Neural cell (in vitro differentiated cells): ENCODE results near the gene BRD3OS.

Source experiments
- EP300 ChIP-seq: fragments of 450-650 bp; conservative IDR thresholded peaks from 2 replicates; pipeline ENCODE4 v1.6.1; 2014; ENCODE audit warnings: antibody characterized with exemption, mild to moderate bottlenecking, moderate library complexity; ENCODE audit not compliant: poor library complexity, severe bottlenecking
- EZH2 ChIP-seq: fragments of 200-600, 300-800 bp; shearing (Covaris generic), sonication (generic); IDR thresholded peaks from 2 replicates; pipeline ENCODE4 v1.6.1; 2014; ENCODE audit warnings: antibody characterized with exemption, low read length, borderline replicate concordance, mild to moderate bottlenecking; ENCODE audit not compliant: insufficient read depth, poor library complexity, severe bottlenecking
- POLR2AphosphoS5 ChIP-seq: IDR thresholded peaks from 2 replicates; pipeline ENCODE4 v1.6.1; 2012
- RAD21 ChIP-seq: fragments of 450-650 bp; conservative IDR thresholded peaks from 2 replicates; pipeline ENCODE4 v1.6.1; 2014; ENCODE audit warnings: antibody characterized with exemption, mild to moderate bottlenecking, moderate library complexity
- SMC3 ChIP-seq: fragments of 450-650 bp; conservative IDR thresholded peaks from 2 replicates; pipeline ENCODE4 v1.6.1; 2014; ENCODE audit warnings: antibody characterized with exemption, mild to moderate bottlenecking, moderate library complexity; ENCODE audit not compliant: poor library complexity
- TF ChIP-seq, protein P1 (sequence below): fragments of 450-650 bp; IDR thresholded peaks from 2 replicates; pipeline ENCODE4 v1.5.1; 2014; ENCODE audit warnings: antibody characterized with exemption, mild to moderate bottlenecking, moderate library complexity; ENCODE audit not compliant: poor library complexity, severe bottlenecking

GRCh38 chr9:134040176-134040565 is 14.9 kb downstream of the BRD3OS start:
- TF ChIP-seq EZH2: no peak
- no peak for TF ChIP-seq POLR2AphosphoS5
- TF ChIP-seq RAD21: no peak
- TF ChIP-seq, protein P1, sequence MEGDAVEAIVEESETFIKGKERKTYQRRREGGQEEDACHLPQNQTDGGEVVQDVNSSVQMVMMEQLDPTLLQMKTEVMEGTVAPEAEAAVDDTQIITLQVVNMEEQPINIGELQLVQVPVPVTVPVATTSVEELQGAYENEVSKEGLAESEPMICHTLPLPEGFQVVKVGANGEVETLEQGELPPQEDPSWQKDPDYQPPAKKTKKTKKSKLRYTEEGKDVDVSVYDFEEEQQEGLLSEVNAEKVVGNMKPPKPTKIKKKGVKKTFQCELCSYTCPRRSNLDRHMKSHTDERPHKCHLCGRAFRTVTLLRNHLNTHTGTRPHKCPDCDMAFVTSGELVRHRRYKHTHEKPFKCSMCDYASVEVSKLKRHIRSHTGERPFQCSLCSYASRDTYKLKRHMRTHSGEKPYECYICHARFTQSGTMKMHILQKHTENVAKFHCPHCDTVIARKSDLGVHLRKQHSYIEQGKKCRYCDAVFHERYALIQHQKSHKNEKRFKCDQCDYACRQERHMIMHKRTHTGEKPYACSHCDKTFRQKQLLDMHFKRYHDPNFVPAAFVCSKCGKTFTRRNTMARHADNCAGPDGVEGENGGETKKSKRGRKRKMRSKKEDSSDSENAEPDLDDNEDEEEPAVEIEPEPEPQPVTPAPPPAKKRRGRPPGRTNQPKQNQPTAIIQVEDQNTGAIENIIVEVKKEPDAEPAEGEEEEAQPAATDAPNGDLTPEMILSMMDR: no peak
- no peak for TF ChIP-seq SMC3
- no peak for TF ChIP-seq EP300
